Measurements from ENCODE around the gene ZNF521. TPM values are rescaled to one million over a fixed set of nuclear protein-coding genes. Genes with fewer than 3 reads are reported as not detected.

Gene ZNF521
- total and polyA plus RNA-seq, 2 of the 13 experiments (the other 11 are each of a cell fraction or from before 2014, with no cell fraction given), result 0.02 TPM; not detected in 1

- no peak for ATAC-seq
- no peaks in the 10 kb centered on the region for H3K27me3 ChIP-seq (ENCODE audit: control insufficient read depth in 1 of 2, insufficient read depth in 2 of 2, low read length in 2 of 2)
- intact Hi-C loops (cut with micrococcal nuclease; ENCODE audit: unreplicated experiment) (no loop called here), in situ Hi-C loops (cut with HindIII; ENCODE audit: extremely low pct_ligation_motif_present, low pct_unique_long_range_greater_than_20kb) (no loop called here)
- no peaks in the 10 kb centered on the region for H3K9me3 ChIP-seq (ENCODE audit: low read length)
- H3K4me1 ChIP-seq (ENCODE audit: insufficient read depth, low read length), result no peaks in the 10 kb centered on the region
- no peaks in the 10 kb centered on the region for H3K36me3 ChIP-seq (replicated peaks in 1 of 2; ENCODE audit: control insufficient read depth in 1 of 2, insufficient read depth in 2 of 2, low read length in 2 of 2)
- no peak overlapping the region for H2AFZ ChIP-seq (ENCODE audit: low read length)
- ChIA-PET CTCF (ENCODE audit: low intra/inter-chr PET ratio, low total read pairs) (no interaction called here), POLR2A (no interaction called here)
- H3K4me3 ChIP-seq (replicated peaks in 1 of 3; ENCODE audit: insufficient read depth in 1 of 3, low read depth in 2 of 3, low read length in 3 of 3), result no peak overlapping the region
- no peak for FAIRE-seq
- no peak overlapping the region for H3K4me2 ChIP-seq (ENCODE audit: low read depth, low read length)
- no peak overlapping the region for H3K9ac ChIP-seq (ENCODE audit: insufficient read depth, low read depth, low read length)
- no peak overlapping the region for H3K27ac ChIP-seq (ENCODE audit: extremely low read length, insufficient read depth, low read length)
- WGBS (ENCODE audit: low lambda C conversion rate), result 18% methylated on average over 4 of the region's 4 CpGs
- no peak for DNase-seq (ENCODE audit: low spot score)
- no peaks in the 10 kb centered on the region for H4K20me1 ChIP-seq (ENCODE audit: insufficient read depth, low read length)
- H3K79me2 ChIP-seq (ENCODE audit: insufficient read depth, low read length), result no peaks in the 10 kb centered on the region
- BruUV-seq (replicated peaks), result no TSS peak
- TF ChIP-seq ZNF749 (CRISPR knock-in tag; IDR thresholded peaks at IDR 0.05; ENCODE audit: borderline replicate concordance) (no peak), EEA1 (CRISPR knock-in tag; IDR thresholded peaks at IDR 0.05; ENCODE audit: borderline replicate concordance) (no peak), HNRNPH1 (optimal IDR thresholded peaks at IDR 0.05; ENCODE audit: low read depth, low read length) (no peak), RFX1 (IDR thresholded peaks at IDR 0.05) (no peak), CBX2 (IDR thresholded peaks at IDR 0.05; ENCODE audit: low read depth, low read length) (no peak), CBX2 (CRISPR knock-in tag; IDR thresholded peaks at IDR 0.05; ENCODE audit: low read depth) (no peak), ZNF256 (CRISPR knock-in tag; conservative IDR thresholded peaks at IDR 0.05) (no peak), PRDM15 (CRISPR knock-in tag; IDR thresholded peaks at IDR 0.05) (no peak), SMAD1 (CRISPR knock-in tag; IDR thresholded peaks at IDR 0.05; ENCODE audit: borderline replicate concordance, low read depth) (no peak), ZSCAN12 (CRISPR knock-in tag; IDR thresholded peaks at IDR 0.05) (no peak), TIGD3 (CRISPR knock-in tag; IDR thresholded peaks at IDR 0.05; ENCODE audit: borderline replicate concordance) (no peak), FLYWCH1 (CRISPR knock-in tag; IDR thresholded peaks at IDR 0.05) (no peak), ZNF660 (CRISPR knock-in tag; IDR thresholded peaks at IDR 0.05; ENCODE audit: borderline replicate concordance, low read depth) (no peak), TP53 (CRISPR knock-in tag; conservative IDR thresholded peaks at IDR 0.05) (no peak), KLF11 (CRISPR knock-in tag; IDR thresholded peaks at IDR 0.05) (no peak)
Observed at GRCh38 chr18:25251068-25251467, 100.9 kb downstream of the ZNF521 start.
